Measurements from ENCODE around the gene LRRC72.

The LRRC72 gene

GRCh38 chr7:16526742-16527540 is at the start of gene LRRC72:
Gene LRRC72, plus strand, starts transcription at chr7:16526825. Its CDS starts 128 bp downstream, at chr7:16526953.
- H3K9me3 Mint-ChIP-seq, result no peaks in the 10 kb centered on the region
- no peak for TF ChIP-seq CTCF (IDR thresholded peaks at IDR 0.05; ENCODE audit: unreplicated experiment in 3 of 3)
- no peaks in the 10 kb centered on the region for H3K36me3 Mint-ChIP-seq (ENCODE audit: low read depth)
- H3K27ac Mint-ChIP-seq, result no peak within 1 kb of the TSS
- no peak within 1 kb of the TSS for H3K4me3 Mint-ChIP-seq
- H3K4me1 Mint-ChIP-seq, result no peaks in the 10 kb centered on the region
- no peaks in the 10 kb centered on the region for H3K27me3 Mint-ChIP-seq (ENCODE audit: low read depth)

DNA sequence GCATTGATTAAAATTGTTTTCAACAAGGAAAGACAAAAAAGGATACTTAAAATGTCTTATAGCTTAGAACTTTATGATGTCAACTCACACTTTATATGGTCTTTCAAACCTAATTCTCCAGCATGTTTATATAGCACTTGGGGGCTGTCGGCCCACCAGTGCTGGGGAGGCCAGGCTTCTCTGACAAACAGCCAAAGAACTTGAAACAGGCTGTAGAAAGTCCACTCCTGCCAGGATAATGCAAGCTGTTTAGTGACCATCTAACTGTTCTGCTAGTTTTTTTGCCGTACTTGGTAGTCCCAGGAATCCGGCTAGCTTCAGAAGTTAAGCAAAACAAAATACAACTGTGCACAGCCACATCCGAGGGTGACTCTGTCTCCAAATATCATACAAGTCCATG is 47.5 kb upstream of the LRRC72 start:
- Mint-ChIP-seq H3K27me3 (ENCODE audit: low read depth) (no peaks in the 10 kb centered on the region), H3K4me1 (peaks cover 7% of the 10 kb centered on the region), H3K9me3 (no peaks in the 10 kb centered on the region), H3K36me3 (ENCODE audit: low read depth) (no peaks in the 10 kb centered on the region), H3K27ac (peak overlapping the region in 2 of 3 experiments; percentile 63 to 82), H3K4me3 (no peak overlapping the region)
- no peak for TF ChIP-seq CTCF (IDR thresholded peaks at IDR 0.05; ENCODE audit: unreplicated experiment in 3 of 3)

DNA sequence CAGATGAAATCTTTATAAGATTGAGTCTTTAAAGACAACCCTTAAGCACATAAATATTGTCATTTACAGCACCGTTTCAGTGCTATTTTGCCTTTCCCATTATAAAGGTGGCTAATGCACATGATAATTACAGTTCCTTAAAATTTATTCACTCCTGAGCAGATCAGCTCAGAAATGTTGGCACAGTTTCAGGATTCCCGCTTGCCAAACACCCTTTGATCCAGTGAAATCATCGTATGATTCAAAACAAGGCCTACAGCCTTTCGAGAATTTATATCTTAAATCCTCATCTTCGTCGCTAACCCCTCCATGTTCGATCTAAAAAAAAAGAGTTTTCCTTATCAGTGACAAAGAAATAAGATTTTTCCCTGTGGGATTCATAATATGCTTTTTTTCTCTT is 47.0 kb upstream of the LRRC72 start:
- no peaks in the 10 kb centered on the region for H3K36me3 Mint-ChIP-seq (ENCODE audit: low read depth)
- peaks cover 7% of the 10 kb centered on the region for H3K4me1 Mint-ChIP-seq
- H3K27ac Mint-ChIP-seq, result peak overlapping the region; percentile 21 to 82 (median 63)
- no peaks in the 10 kb centered on the region for H3K27me3 Mint-ChIP-seq (ENCODE audit: low read depth)
- TF ChIP-seq CTCF (IDR thresholded peaks at IDR 0.05; ENCODE audit: unreplicated experiment in 3 of 3), result no peak
- H3K4me3 Mint-ChIP-seq, result no peak overlapping the region
- no peaks in the 10 kb centered on the region for H3K9me3 Mint-ChIP-seq

DNA sequence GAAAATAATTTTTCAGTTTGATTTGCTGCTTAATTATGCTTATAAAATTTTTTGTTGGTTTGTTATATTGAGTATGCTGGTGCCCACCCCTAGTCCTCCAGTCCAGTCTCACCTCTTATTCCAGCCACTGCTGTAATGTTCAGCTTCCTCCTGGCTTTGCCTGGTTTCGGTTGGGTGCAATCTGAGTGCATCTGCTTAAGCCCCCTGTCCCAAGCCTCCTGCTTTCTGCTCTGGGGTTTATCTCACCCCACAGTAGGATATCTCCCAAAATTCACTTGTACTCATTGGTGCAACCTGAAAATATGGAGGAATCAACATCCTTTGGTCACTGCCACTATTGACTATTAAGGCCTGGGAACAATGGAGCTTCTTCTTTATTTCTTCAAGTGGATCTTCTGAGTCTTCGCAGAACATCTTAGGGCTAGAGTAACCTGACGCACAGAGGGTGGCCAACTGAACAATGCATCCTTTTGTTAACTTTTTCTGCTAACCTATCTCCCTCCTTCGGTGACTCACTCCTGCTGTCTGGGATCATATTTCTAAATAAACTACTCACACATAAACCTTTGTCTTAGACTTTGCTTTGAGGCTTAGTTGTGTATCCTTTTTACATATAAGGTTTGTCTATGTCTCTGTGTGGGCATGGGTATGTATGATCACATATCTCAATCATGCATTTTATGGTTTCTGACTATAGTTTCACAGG is 42.0 kb upstream of the LRRC72 start:
- TF ChIP-seq CTCF (IDR thresholded peaks at IDR 0.05; ENCODE audit: unreplicated experiment in 3 of 3), result no peak
- Mint-ChIP-seq H3K4me1 (peaks cover 6% of the 10 kb centered on the region), H3K27ac (no peak overlapping the region), H3K4me3 (no peak overlapping the region), H3K27me3 (ENCODE audit: low read depth) (no peaks in the 10 kb centered on the region), H3K9me3 (no peaks in the 10 kb centered on the region), H3K36me3 (ENCODE audit: low read depth) (no peaks in the 10 kb centered on the region)

DNA sequence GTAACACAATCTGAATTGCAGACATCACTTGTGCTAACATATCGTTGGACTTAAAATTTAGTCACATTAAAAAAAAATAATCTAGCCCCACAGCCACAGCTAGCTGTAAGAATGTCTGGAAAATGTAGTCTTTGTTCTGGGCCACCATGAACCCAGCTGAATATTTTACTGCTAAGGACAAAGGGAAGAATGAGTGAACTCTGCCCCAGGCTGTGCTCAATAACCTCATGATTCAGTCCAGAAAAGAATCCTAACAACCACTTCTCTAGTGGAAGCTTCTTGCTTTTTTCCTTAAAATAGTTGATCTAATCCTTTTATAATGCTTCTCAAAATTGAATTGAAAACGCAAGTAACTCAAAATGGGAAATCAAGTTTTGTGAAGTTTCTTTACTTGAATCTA is 35.5 kb upstream of the LRRC72 start:
- Mint-ChIP-seq H3K4me3 (no peak overlapping the region), H3K9me3 (no peaks in the 10 kb centered on the region), H3K36me3 (ENCODE audit: low read depth) (no peaks in the 10 kb centered on the region), H3K27ac (peak overlapping the region in 2 of 3 experiments; percentile 16 to 87), H3K4me1 (peaks cover 7% of the 10 kb centered on the region), H3K27me3 (ENCODE audit: low read depth) (no peaks in the 10 kb centered on the region)
- no peak for TF ChIP-seq CTCF (IDR thresholded peaks at IDR 0.05; ENCODE audit: unreplicated experiment in 3 of 3)

Data from nephron (organoid).